Spleen (tissue), 11 donors: Measurements from ENCODE around the gene MATR3. TPM values are rescaled to one million over a fixed set of nuclear protein-coding genes. Genes with fewer than 3 reads are reported as not detected.
"Not testable (repeated sequence)": the region's sequence is repeated elsewhere in the genome, so short reads cannot be mapped to it uniquely, and the experiment has no call there.

Experiments
- DNase-seq: peaks from one replicate; pipeline ENCODE4 v3.0.0-alpha.2; 2020
- H3K27ac ChIP-seq, 8 donors: fragments of 200-600 bp; sonication (generic) in 7 of 8; 1 replicate in 4 of 8; 2 replicates in 4 of 8; pipeline versions ENCODE4 v1.5.0 to v1.8.0; 2016 to 2021; ENCODE audit warnings: inconsistent platforms in 4 of 8, mild to moderate bottlenecking in 4 of 8, moderate library complexity in 1 of 8
- H3K27me3 ChIP-seq, 7 donors: fragments of 200-600 bp; sonication (generic) in 6 of 7; replicated peaks in 1 of 7; 1 replicate in 4 of 7; 2 replicates in 3 of 7; pipeline versions ENCODE4 v1.5.0 to v1.8.0; 2016 to 2021; ENCODE audit warnings: inconsistent platforms in 3 of 7, mild to moderate bottlenecking in 1 of 7
- H3K36me3 ChIP-seq, 6 donors: fragments of 200-600 bp; sonication (generic) in 5 of 6; 1 replicate in 4 of 6; 2 replicates in 2 of 6; pipeline versions ENCODE4 v1.5.0 to v1.8.0; 2016 to 2021; ENCODE audit warnings: inconsistent platforms in 2 of 6
- H3K4me1 ChIP-seq, 6 donors: fragments of 200-600 bp; sonication (generic) in 5 of 6; 1 replicate in 3 of 6; 2 replicates in 3 of 6; pipeline versions ENCODE4 v1.5.0 to v1.8.0; 2016 to 2021; ENCODE audit warnings: inconsistent platforms in 3 of 6
- H3K4me3 ChIP-seq, 8 donors: fragments of 200-600 bp; sonication (generic) in 7 of 8; 1 replicate in 4 of 8; 2 replicates in 4 of 8; pipeline versions ENCODE4 v1.5.0 to v1.8.0; 2016 to 2021; ENCODE audit warnings: inconsistent platforms in 4 of 8, mild to moderate bottlenecking in 4 of 8, moderate library complexity in 2 of 8
- H3K9me3 ChIP-seq, 8 donors: fragments of 200-600 bp; sonication (generic) in 7 of 8; 1 replicate in 4 of 8; 2 replicates in 4 of 8; pipeline versions ENCODE4 v1.5.0 to v1.8.0; 2016 to 2021; ENCODE audit warnings: inconsistent platforms in 4 of 8
- POLR2A ChIP-seq, 3 donors: fragments of 450-650 bp; IDR thresholded peaks; one replicate each; pipeline ENCODE4 v1.5.1; 2017; ENCODE audit warnings: antibody characterized with exemption in 3 of 3, mild to moderate bottlenecking in 1 of 3
- POLR2AphosphoS5 ChIP-seq, 3 donors: sonication (generic); formaldehyde crosslinking; IDR thresholded peaks; one replicate each; pipeline ENCODE4 v1.5.1; 2017; ENCODE audit warnings: antibody characterized with exemption in 3 of 3
- WGBS, 5 donors: extraction: QIAGEN DNeasy Blood & Tissue Kit in 3 of 5; methylation state at CpG; one replicate each; pipeline versions ENCODE4 v1.1.5 to v1.1.7; 2013 to 2018; 5-methylcytosine and 5-hydroxymethylcytosine counted together
- intact Hi-C: fragments of 100-400 bp; cut with DNase I; formaldehyde crosslinking; loops from one replicate; pipeline ENCODE4 v1.15.0; 2023; ENCODE audit warnings: low total_unique reads
- polyA plus RNA-seq, 3 donors: library from polyadenylated mRNA; stranded (reverse); fragments of 200-250 nt; gene quantifications; one replicate each; pipeline ENCODE4 v1.2.1, GENCODE V29; 2013
- total RNA-seq, 7 donors: library from RNA; depleted of rRNA in 3 of 7; stranded (reverse); fragments of >200 nt in 3 of 7; fragmentation: NEBNext Ultra II Directional in 4 of 7; extraction: Animal tissue kit (Norgen Biotek cat#: 25700) in 4 of 7; gene quantifications; one replicate each; pipeline versions ENCODE4 v1.1.0 to v1.2.1, GENCODE V29; 2016 to 2021
- TF ChIP-seq, protein P1 (sequence below), 11 experiments: fragments of 200-600 bp in 7 of 11; fragments of 450-650 bp in 4 of 11; sonication (generic) in 4 of 11; IDR thresholded peaks in 8 of 11; conservative IDR thresholded peaks in 3 of 11; 1 replicate in 7 of 11; 2 replicates in 4 of 11; pipeline versions ENCODE4 v1.4.0 to v1.8.0; 2016 to 2021; ENCODE audit warnings: antibody characterized with exemption in 11 of 11, inconsistent platforms in 4 of 11, mild to moderate bottlenecking in 1 of 11
- donor health status: healthy with polysubstance abuse.
- donor health status: DM: no; HTN: no; CAD: no; lungs with moderate emphysema.
- donor health status: DM: no; HTN: no; CAD: no.
- donor health status: Bipolar disorder and iron deficiency.
- donor health status: healthy.
- donor health status: DM: no; HTN: no; CAD: no.
- donor health status: DM: yes; HTN: yes; CAD: no.

MATR3 gene
- total and polyA plus RNA-seq, 10 donors = 114 to 251 (median 206) TPM

DNA sequence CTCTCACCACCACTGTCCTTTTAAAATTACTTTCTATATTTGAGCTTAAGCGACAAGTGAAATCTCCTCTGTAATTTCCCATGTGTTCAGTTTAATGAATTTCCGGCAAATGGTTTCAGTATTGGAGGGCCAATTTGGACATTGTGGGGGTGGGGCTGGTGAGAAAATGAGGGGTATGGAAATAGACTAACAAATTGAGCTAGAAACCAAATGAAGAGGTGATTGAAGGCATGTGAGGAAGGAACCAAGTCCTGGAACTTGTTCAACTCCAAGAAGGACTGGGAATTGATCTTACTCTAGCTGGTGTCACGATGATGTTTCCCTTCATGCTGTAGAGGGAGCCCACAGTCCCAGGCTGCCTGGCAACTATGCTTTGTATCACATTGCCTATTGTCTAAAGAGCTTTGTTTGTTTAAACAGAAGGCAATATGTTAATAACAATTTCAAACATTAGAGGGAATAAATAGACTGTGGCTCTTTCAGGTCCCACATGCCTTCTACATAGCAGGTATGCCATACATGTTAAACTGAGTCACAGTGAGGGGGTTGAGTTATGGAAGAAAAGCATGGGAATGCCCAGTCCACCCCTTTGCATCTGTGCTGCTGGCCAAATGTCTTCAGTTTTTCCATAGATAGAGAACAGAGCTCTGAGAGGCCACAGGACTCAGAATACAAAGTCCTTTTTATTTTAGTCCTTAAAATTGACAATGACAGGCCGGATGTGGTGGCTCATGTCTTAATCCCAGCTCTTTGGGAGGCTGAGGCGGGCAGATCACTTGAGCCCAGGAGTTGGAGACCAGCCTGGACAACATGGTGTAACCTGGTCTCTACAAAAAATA, 25.0 kb upstream of the MATR3 start:
- Histone ChIP-seq H3K27me3 (no peaks in the 10 kb centered on the region), H3K4me1 (peaks cover 13 to 47% (median 33%) of the 10 kb centered on the region in 6 donors), H3K27ac (peak overlapping the region; percentile 11 to 72 (median 48)), H3K4me3 (no peak overlapping the region), H3K36me3 (no peaks in the 10 kb centered on the region), H3K9me3 (no peaks in the 10 kb centered on the region)
- DNase-seq = no peak
- TF ChIP-seq, protein P1, sequence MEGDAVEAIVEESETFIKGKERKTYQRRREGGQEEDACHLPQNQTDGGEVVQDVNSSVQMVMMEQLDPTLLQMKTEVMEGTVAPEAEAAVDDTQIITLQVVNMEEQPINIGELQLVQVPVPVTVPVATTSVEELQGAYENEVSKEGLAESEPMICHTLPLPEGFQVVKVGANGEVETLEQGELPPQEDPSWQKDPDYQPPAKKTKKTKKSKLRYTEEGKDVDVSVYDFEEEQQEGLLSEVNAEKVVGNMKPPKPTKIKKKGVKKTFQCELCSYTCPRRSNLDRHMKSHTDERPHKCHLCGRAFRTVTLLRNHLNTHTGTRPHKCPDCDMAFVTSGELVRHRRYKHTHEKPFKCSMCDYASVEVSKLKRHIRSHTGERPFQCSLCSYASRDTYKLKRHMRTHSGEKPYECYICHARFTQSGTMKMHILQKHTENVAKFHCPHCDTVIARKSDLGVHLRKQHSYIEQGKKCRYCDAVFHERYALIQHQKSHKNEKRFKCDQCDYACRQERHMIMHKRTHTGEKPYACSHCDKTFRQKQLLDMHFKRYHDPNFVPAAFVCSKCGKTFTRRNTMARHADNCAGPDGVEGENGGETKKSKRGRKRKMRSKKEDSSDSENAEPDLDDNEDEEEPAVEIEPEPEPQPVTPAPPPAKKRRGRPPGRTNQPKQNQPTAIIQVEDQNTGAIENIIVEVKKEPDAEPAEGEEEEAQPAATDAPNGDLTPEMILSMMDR (IDR thresholded peaks at IDR 0.05 in 8 of 11, conservative IDR thresholded peaks at IDR 0.05 in 3 of 11) = peak in 1 of 11 experiments; percentile 27
- TF ChIP-seq POLR2AphosphoS5 (IDR thresholded peaks at IDR 0.05) (no peak), POLR2A (IDR thresholded peaks at IDR 0.05) (no peak)
- 55 to 67% (median 57%) methylated on average over 5 of the region's 5 CpGs for WGBS, 5 donors
- intact Hi-C loops = no loop called here

DNA sequence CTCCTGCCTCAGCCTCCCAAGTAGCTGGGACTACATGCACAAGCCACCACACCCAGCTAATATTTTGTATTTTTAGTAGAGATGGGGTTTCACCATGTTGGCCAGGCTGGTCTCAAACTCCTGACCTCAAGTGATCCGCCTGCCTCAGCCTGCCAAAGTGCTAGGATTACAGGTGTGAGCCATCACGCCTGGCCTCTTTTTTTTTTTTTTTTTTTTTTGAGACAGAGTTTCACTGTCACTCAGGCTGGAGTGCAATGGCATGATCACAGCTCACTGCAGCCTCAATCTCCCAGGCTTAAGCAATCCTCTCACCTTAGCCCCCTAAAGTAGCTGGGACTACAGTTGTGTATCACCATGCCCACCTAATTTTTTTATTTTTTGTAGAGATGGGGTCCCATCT, 22.8 kb upstream of the MATR3 start:
- H3K27me3 ChIP-seq, H3K9me3 ChIP-seq, intact Hi-C loops, DNase-seq, H3K4me3 ChIP-seq, H3K27ac ChIP-seq, H3K36me3 ChIP-seq: not testable (repeated sequence)
- WGBS, 5 donors = 80 to 95% (median 88%) methylated on average over 2 of the region's 2 CpGs
- peaks cover 19 to 68% (median 54%) of the 10 kb centered on the region in 6 donors for H3K4me1 ChIP-seq

DNA sequence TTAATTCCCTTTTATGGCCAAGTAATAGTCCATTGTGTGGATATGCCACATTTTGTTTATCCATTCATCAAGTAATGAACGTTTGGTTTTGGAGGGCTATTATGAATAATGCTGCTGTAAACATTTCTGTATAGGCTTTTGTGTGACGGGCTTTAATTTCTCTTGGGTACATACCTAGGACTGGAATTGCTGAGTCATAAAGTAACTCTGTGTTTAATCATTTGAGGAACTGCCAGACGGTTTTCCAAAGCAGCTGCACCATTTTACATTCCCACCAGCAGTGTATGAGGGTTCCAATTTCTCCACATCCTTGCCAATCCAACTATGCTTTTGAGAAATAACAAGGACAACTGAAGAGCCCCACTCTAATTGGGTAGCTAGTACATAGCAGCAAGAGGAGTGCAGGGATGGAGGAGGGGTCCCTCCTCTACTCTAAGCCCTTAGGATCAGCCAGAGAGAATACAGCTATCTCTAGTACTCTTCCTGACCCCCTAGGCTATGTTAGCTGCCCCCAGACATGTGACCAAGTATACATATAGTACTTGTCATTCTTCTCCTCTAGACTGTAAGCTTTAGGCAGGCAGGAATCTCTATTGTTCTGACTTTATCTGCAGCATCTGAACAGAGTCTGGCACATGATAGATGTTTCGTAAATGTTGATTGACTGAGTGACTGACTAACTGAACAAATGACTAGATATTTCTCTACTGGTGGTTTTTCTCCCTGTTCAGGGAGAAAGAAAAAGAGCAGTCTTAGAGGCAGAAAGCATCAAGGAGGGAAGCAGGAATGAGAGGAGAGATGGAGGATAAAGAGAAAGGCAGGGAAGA, 22.1 kb upstream of the MATR3 start:
- WGBS, 5 donors = 39 to 49% (median 47%) methylated on average over 4 of the region's 4 CpGs
- intact Hi-C loops = no loop called here
- TF ChIP-seq, protein P1 (IDR thresholded peaks at IDR 0.05 in 8 of 11, conservative IDR thresholded peaks at IDR 0.05 in 3 of 11) = no peak
- TF ChIP-seq POLR2A (IDR thresholded peaks at IDR 0.05) (no peak), POLR2AphosphoS5 (IDR thresholded peaks at IDR 0.05) (no peak)
- H3K9me3 ChIP-seq = no peaks in the 10 kb centered on the region
- H3K4me1 ChIP-seq = peaks cover 19 to 73% (median 59%) of the 10 kb centered on the region in 6 donors
- no peak overlapping the region for H3K27ac ChIP-seq
- DNase-seq = no peak
- no peak overlapping the region for H3K4me3 ChIP-seq
- H3K36me3 ChIP-seq = peaks cover 0 to 6% (median 0%) of the 10 kb centered on the region in 6 donors
- no peaks in the 10 kb centered on the region for H3K27me3 ChIP-seq

DNA sequence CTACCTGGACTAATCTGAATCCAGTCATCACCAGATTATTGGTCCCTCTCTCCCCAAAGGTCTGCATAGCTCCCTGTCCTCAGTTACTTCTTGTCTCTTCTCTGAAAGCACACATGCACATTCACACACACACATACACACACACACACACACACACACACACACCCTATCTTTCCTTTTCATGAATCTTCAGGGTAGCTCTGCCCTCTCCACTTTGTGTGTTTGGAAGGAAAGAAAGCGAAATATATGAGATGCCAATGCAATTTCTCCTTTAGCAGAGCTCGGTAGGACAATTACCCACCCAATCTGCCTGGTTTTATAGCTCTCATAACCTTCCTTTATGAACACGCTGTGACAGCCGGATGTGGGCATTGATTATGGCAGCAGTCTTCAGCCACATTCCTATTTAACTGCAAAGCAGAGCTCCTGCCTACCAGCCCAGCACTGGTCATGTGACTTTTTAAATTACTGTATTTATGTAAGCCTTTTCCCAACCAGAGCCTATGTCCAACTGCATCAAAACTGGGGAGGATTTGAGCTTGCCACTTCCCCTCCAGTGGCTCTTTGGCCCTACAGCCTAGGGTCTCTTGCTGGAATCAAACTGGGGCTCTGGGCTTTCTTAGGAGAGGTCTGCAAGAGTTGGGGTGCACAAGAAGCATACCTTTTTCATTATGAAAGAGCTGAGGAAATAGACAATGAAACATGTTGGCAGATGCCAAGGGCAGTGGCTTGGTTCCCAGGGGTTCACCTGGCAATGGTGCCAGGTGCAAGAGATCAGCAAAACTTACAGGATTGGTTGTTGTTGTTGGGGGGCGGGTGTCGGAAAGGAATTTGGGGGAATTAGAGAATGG, 20.8 kb upstream of the MATR3 start:
- H3K4me1 ChIP-seq = peaks cover 19 to 74% (median 61%) of the 10 kb centered on the region in 6 donors
- 51 to 60% (median 56%) methylated on average over 6 of the region's 6 CpGs for WGBS, 5 donors
- H3K27ac ChIP-seq = peak overlapping the region; percentile 71 to 86 (median 82)
- H3K27me3 ChIP-seq = no peaks in the 10 kb centered on the region
- no peak for TF ChIP-seq POLR2AphosphoS5 (IDR thresholded peaks at IDR 0.05)
- TF ChIP-seq, protein P1 (IDR thresholded peaks at IDR 0.05 in 8 of 11, conservative IDR thresholded peaks at IDR 0.05 in 3 of 11) = no peak
- no peak for TF ChIP-seq POLR2A (IDR thresholded peaks at IDR 0.05)
- intact Hi-C loops = no loop called here
- H3K4me3 ChIP-seq = peak overlapping the region in 4 of 8 donors; percentile 55 to 75 (median 64)
- no peaks in the 10 kb centered on the region for H3K9me3 ChIP-seq
- no peak for DNase-seq
- peaks cover 0 to 10% (median under 1%) of the 10 kb centered on the region in 6 donors for H3K36me3 ChIP-seq
